Fibroblast of pulmonary artery (primary cell): Measurements from ENCODE around the gene ANKRD22.

Experiments used
- DNase-seq: peaks from one replicate; pipeline ENCODE4 v3.0.0-alpha.2; 2010; ENCODE audit warnings: low read depth
- H3K4me3 ChIP-seq: replicated peaks from 2 replicates; pipeline ENCODE4 v1.5.1; 2011; ENCODE audit warnings: low read depth, mild to moderate bottlenecking, control low read depth, low read length, moderate library complexity
- CTCF ChIP-seq: IDR thresholded peaks from 2 replicates; pipeline ENCODE4 v1.5.1; 2011; ENCODE audit warnings: mild to moderate bottlenecking, control low read depth, low read length, inconsistent platforms; ENCODE audit errors: missing control alignments

Gene ANKRD22

GRCh38 chr10:88831709-88832108 is 19.9 kb downstream of the ANKRD22 start:
- DNase-seq: no peak
- TF ChIP-seq CTCF: no peak
- H3K4me3 ChIP-seq: no peak overlapping the region

- no peak overlapping the region for H3K4me3 ChIP-seq
- no peak for TF ChIP-seq CTCF
- no peak for DNase-seq
Observed at GRCh38 chr10:88830643-88831268, 20.9 kb downstream of the ANKRD22 start.

GRCh38 chr10:88828310-88828709 is 23.3 kb downstream of the ANKRD22 start:
- TF ChIP-seq CTCF: no peak
- H3K4me3 ChIP-seq: no peak overlapping the region
- no peak for DNase-seq

GRCh38 chr10:88827671-88828070 is 24.0 kb downstream of the ANKRD22 start:
- TF ChIP-seq CTCF: no peak
- DNase-seq: no peak
- no peak overlapping the region for H3K4me3 ChIP-seq

GRCh38 chr10:88826388-88826787 is 25.3 kb downstream of the ANKRD22 start:
- DNase-seq: no peak
- TF ChIP-seq CTCF: no peak
- H3K4me3 ChIP-seq: no peak overlapping the region

- TF ChIP-seq CTCF: no peak
- peak; percentile 85 for DNase-seq
Observed at GRCh38 chr10:88820748-88821401, 30.8 kb downstream of the ANKRD22 start.

GRCh38 chr10:88819290-88819689 is 32.4 kb downstream of the ANKRD22 start:
- TF ChIP-seq CTCF: no peak
- no peak overlapping the region for H3K4me3 ChIP-seq
- DNase-seq: peak; percentile 54

More at GRCh38 chr10:88820748-88821401, 30.8 kb downstream of the ANKRD22 start:
- H3K4me3 ChIP-seq: no peak overlapping the region
